H1 (cell line): ENCODE results near the gene MIEF2. TPM values are rescaled to one million over a fixed set of nuclear protein-coding genes. Genes with fewer than 3 reads are reported as not detected.

Experiments used
- polyA plus RNA-seq, 7 experiments: library from polyadenylated mRNA; depleted of rRNA in 3 of 7; stranded (reverse) in 5 of 7; unstranded in 2 of 7; fragments of >200 nt in 5 of 7; fragments of 200-250 nt in 2 of 7; gene quantifications; 1 replicate in 5 of 7; 2 replicates in 1 of 7; 4 replicates in 1 of 7; pipeline versions ENCODE4 v1.2.1 to v1.2.3, GENCODE V29; 2011 to 2013; ENCODE audit warnings: missing spikeins in 2 of 7, mixed read lengths in 2 of 7
- total RNA-seq: library from RNA; stranded (reverse); fragmentation: NEBNext Ultra II Directional; extraction: Animal tissue kit (Norgen Biotek cat#: 25700); gene quantifications from 2 replicates; pipeline ENCODE4 v1.2.1, GENCODE V29; 2021

The MIEF2 gene
- total and polyA plus RNA-seq, 2 of the 8 experiments (the other 6 are each of a cell fraction or from before 2014, with no cell fraction given): 9.9 to 24.9 TPM

Other genes starting within 250 kb of the MIEF2 start
- gene ATPAF2, start 221.5 kb upstream of the MIEF2 start, total RNA-seq: 22.9 and 23.3 TPM in 2 replicates
- gene ATPAF2, start 221.5 kb upstream of the MIEF2 start, polyA plus RNA-seq (2011; rRNA removed): 19.6 and 28.3 TPM in 2 replicates
- gene GID4, start 221.3 kb upstream of the MIEF2 start, total RNA-seq: 15.0 and 15.2 TPM in 2 replicates
- gene GID4, start 221.3 kb upstream of the MIEF2 start, polyA plus RNA-seq (2011; rRNA removed): 5.4 and 5.6 TPM in 2 replicates
- 44.6 and 50.1 TPM in 2 replicates for gene DRG2, start 172.7 kb upstream of the MIEF2 start, total RNA-seq
- 47.8 and 57.5 TPM in 2 replicates for gene DRG2, start 172.7 kb upstream of the MIEF2 start, polyA plus RNA-seq (2011; rRNA removed)
- 1.5 and 1.6 TPM in 2 replicates for gene MYO15A, start 151.9 kb upstream of the MIEF2 start, total RNA-seq
- gene MYO15A, start 151.9 kb upstream of the MIEF2 start, polyA plus RNA-seq (2011; rRNA removed): 4.2 and 5.5 TPM in 2 replicates
- 86.4 and 86.6 TPM in 2 replicates for gene ALKBH5, start 76.8 kb upstream of the MIEF2 start, total RNA-seq
- 63.7 and 66.5 TPM in 2 replicates for gene ALKBH5, start 76.8 kb upstream of the MIEF2 start, polyA plus RNA-seq (2011; rRNA removed)
- 71.3 and 72.8 TPM in 2 replicates for gene LLGL1, start 35.0 kb upstream of the MIEF2 start, total RNA-seq
- 107 and 137 TPM in 2 replicates for gene LLGL1, start 35.0 kb upstream of the MIEF2 start, polyA plus RNA-seq (2011; rRNA removed)
- 300 and 324 TPM in 2 replicates for gene FLII, start 1.9 kb upstream of the MIEF2 start, total RNA-seq
- gene FLII, start 1.9 kb upstream of the MIEF2 start, polyA plus RNA-seq (2011; rRNA removed): 549 and 674 TPM in 2 replicates
- gene TOP3A, start 54.3 kb downstream of the MIEF2 start, total RNA-seq: 46.2 and 54.3 TPM in 2 replicates
- gene TOP3A, start 54.3 kb downstream of the MIEF2 start, polyA plus RNA-seq (2011; rRNA removed): 21.5 and 23.4 TPM in 2 replicates
- 18.5 and 19.0 TPM in 2 replicates for gene SMCR8, start 54.6 kb downstream of the MIEF2 start, total RNA-seq
- gene SMCR8, start 54.6 kb downstream of the MIEF2 start, polyA plus RNA-seq (2011; rRNA removed): 6.9 and 8.9 TPM in 2 replicates
- gene SHMT1, start 102.9 kb downstream of the MIEF2 start, total RNA-seq: 38.0 and 39.3 TPM in 2 replicates
- 30.7 and 31.9 TPM in 2 replicates for gene SHMT1, start 102.9 kb downstream of the MIEF2 start, polyA plus RNA-seq (2011; rRNA removed)
- gene EVPLL, start 117.1 kb downstream of the MIEF2 start, total RNA-seq: not detected in 2 replicates
- gene EVPLL, start 117.1 kb downstream of the MIEF2 start, polyA plus RNA-seq (2011; rRNA removed): 0.06 and 0.13 TPM in 2 replicates
- not detected in 2 replicates for gene LGALS9C, start 216.1 kb downstream of the MIEF2 start, total RNA-seq
- 0.03 and 0.17 TPM in 2 replicates for gene LGALS9C, start 216.1 kb downstream of the MIEF2 start, polyA plus RNA-seq (2011; rRNA removed)